Stomach (tissue), 9 donors: ENCODE measurements around the gene ETS1. TPM values are rescaled to one million over a fixed set of nuclear protein-coding genes. Genes with fewer than 3 reads are reported as not detected.

Experiments
- DNase-seq, 2 donors: peaks; one replicate each; pipeline versions ENCODE4 v3.0.0 to v3.0.0-alpha.2; 2013 to 2019
- H3K27ac ChIP-seq, 5 donors: fragments of 200-600 bp in 4 of 5; sonication (generic) in 4 of 5; one replicate each; pipeline ENCODE4 v1.5.1; 2013 to 2019; ENCODE audit warnings: mild to moderate bottlenecking in 1 of 5, moderate library complexity in 1 of 5
- H3K27me3 ChIP-seq, 3 donors: fragments of 200-600 bp; sonication (generic); one replicate each; pipeline ENCODE4 v1.5.1; 2017 to 2019; ENCODE audit warnings: mixed run types in 1 of 3
- H3K36me3 ChIP-seq, 4 donors: fragments of 200-600 bp; sonication (generic); 1 replicate in 3 of 4; 2 replicates in 1 of 4; pipeline ENCODE4 v1.5.1; 2016 to 2019
- H3K4me1 ChIP-seq, 4 donors: fragments of 200-600 bp; sonication (generic); one replicate each; pipeline ENCODE4 v1.5.1; 2016 to 2019
- H3K4me3 ChIP-seq, 4 donors: fragments of 200-600 bp; sonication (generic) in 3 of 4; one replicate each; pipeline ENCODE4 v1.5.1; 2016 to 2019; ENCODE audit warnings: mild to moderate bottlenecking in 1 of 4
- H3K9me3 ChIP-seq, 4 donors: fragments of 200-600 bp; sonication (generic); one replicate each; pipeline ENCODE4 v1.5.1; 2016 to 2019
- CTCF ChIP-seq, 7 experiments: fragments of 450-650 bp in 4 of 7; fragments of 200-600 bp in 3 of 7; sonication (generic) in 3 of 7; IDR thresholded peaks; one replicate each; pipeline ENCODE4 v1.5.1; 2016 to 2019; ENCODE audit warnings: antibody characterized with exemption in 7 of 7, control low read depth in 2 of 7, mild to moderate bottlenecking in 1 of 7
- EP300 ChIP-seq: sonication (generic); formaldehyde crosslinking; IDR thresholded peaks from one replicate; pipeline ENCODE4 v1.6.1; 2017; ENCODE audit warnings: antibody characterized with exemption
- POLR2A ChIP-seq, 4 donors: fragments of 450-650 bp; IDR thresholded peaks; one replicate each; pipeline ENCODE4 v1.6.1; 2016; ENCODE audit warnings: antibody characterized with exemption in 4 of 4, control low read depth in 2 of 4, mild to moderate bottlenecking in 1 of 4, moderate library complexity in 1 of 4
- POLR2AphosphoS5 ChIP-seq, 3 donors: sonication (generic); formaldehyde crosslinking; IDR thresholded peaks; one replicate each; pipeline ENCODE4 v1.6.1; 2016; ENCODE audit warnings: antibody characterized with exemption in 3 of 3
- WGBS, 5 donors: extraction: QIAGEN DNeasy Blood & Tissue Kit in 3 of 5; methylation state at CpG; one replicate each; pipeline versions ENCODE4 v1.1.5 to v1.1.7; 2013 to 2018; 5-methylcytosine and 5-hydroxymethylcytosine counted together
- intact Hi-C: fragments of 100-400 bp; cut with DNase I; formaldehyde crosslinking; loops from one replicate; pipeline ENCODE4 v1.15.1; 2023; ENCODE audit warnings: low total_unique reads
- polyA plus RNA-seq, 3 donors: library from polyadenylated mRNA; stranded (reverse); fragments of 200-250 nt; gene quantifications; one replicate each; pipeline ENCODE4 v1.2.3, GENCODE V29; 2013
- total RNA-seq, 5 donors: library from RNA; depleted of rRNA; stranded (reverse); fragments of >200 nt; gene quantifications; one replicate each; pipeline versions ENCODE4 v1.1.0 to v1.2.3, GENCODE V29; 2014 to 2016
- donor health status: healthy with polysubstance abuse.
- donor health status: Bipolar disorder and iron deficiency.
- donor health status: healthy.

ETS1 gene
- total and polyA plus RNA-seq, 8 donors, result 7.0 to 72.5 (median 22.5) TPM

- Histone ChIP-seq H3K27me3 (no peaks in the 10 kb centered on the region), H3K4me3 (no peak overlapping the region), H3K27ac (peak overlapping the region in 4 of 5 donors; percentile 59 to 78 (median 69)), H3K9me3 (no peaks in the 10 kb centered on the region), H3K4me1 (peaks cover 8 to 69% (median 45%) of the 10 kb centered on the region in 4 donors), H3K36me3 (peaks cover 24 to 72% (median 61%) of the 10 kb centered on the region in 4 donors)
- TF ChIP-seq CTCF (IDR thresholded peaks at IDR 0.05), result no peak
- peak; percentile 30 to 54 (median 49) for TF ChIP-seq POLR2AphosphoS5 (IDR thresholded peaks at IDR 0.05)
- TF ChIP-seq EP300, result no peak
- TF ChIP-seq POLR2A (IDR thresholded peaks at IDR 0.05), result no peak
- DNase-seq, result no peak
- WGBS, 5 donors, result 70 to 89% (median 86%) methylated on average over 2 of the region's 2 CpGs
- intact Hi-C loops, result no loop called here
Observed at GRCh38 chr11:128481135-128481534, 106.2 kb downstream of the ETS1 start.

- TF ChIP-seq CTCF (IDR thresholded peaks at IDR 0.05) (no peak), POLR2AphosphoS5 (IDR thresholded peaks at IDR 0.05) (no peak), EP300 (no peak), POLR2A (IDR thresholded peaks at IDR 0.05) (no peak)
- Histone ChIP-seq H3K4me1 (peaks cover 13 to 74% (median 50%) of the 10 kb centered on the region in 4 donors), H3K9me3 (no peaks in the 10 kb centered on the region), H3K27me3 (no peaks in the 10 kb centered on the region), H3K4me3 (no peak overlapping the region), H3K27ac (peak overlapping the region; percentile 49 to 78 (median 67)), H3K36me3 (peaks cover 24 to 70% (median 56%) of the 10 kb centered on the region in 4 donors)
- 69 to 89% (median 75%) methylated on average over 4 of the region's 4 CpGs for WGBS, 5 donors
- intact Hi-C loops, result no loop called here
- no peak for DNase-seq
Observed at GRCh38 chr11:128480665-128481064, 106.7 kb downstream of the ETS1 start.

GRCh38 chr11:128480066-128480465 is 107.3 kb downstream of the ETS1 start:
- peaks cover 16 to 80% (median 55%) of the 10 kb centered on the region in 4 donors for H3K4me1 ChIP-seq
- TF ChIP-seq POLR2AphosphoS5 (IDR thresholded peaks at IDR 0.05) (no peak), CTCF (IDR thresholded peaks at IDR 0.05) (no peak), POLR2A (IDR thresholded peaks at IDR 0.05) (no peak), EP300 (no peak)
- DNase-seq, result no peak
- H3K27ac ChIP-seq, result peak overlapping the region in 4 of 5 donors; percentile 57 to 78 (median 69)
- intact Hi-C loops, result no loop called here
- H3K27me3 ChIP-seq, result no peaks in the 10 kb centered on the region
- WGBS, 5 donors, result 71 to 85% (median 83%) methylated on average over 14 of the region's 14 CpGs
- no peak overlapping the region for H3K4me3 ChIP-seq
- H3K36me3 ChIP-seq, result peaks cover 21 to 64% (median 50%) of the 10 kb centered on the region in 4 donors
- H3K9me3 ChIP-seq, result no peaks in the 10 kb centered on the region

GRCh38 chr11:128479144-128479543 is 108.2 kb downstream of the ETS1 start:
- TF ChIP-seq POLR2A (IDR thresholded peaks at IDR 0.05) (no peak), CTCF (IDR thresholded peaks at IDR 0.05) (no peak), EP300 (no peak), POLR2AphosphoS5 (IDR thresholded peaks at IDR 0.05) (no peak)
- Histone ChIP-seq H3K4me1 (peaks cover 21 to 89% (median 63%) of the 10 kb centered on the region in 4 donors), H3K27me3 (no peaks in the 10 kb centered on the region), H3K9me3 (no peaks in the 10 kb centered on the region), H3K27ac (peak overlapping the region in 3 of 5 donors; percentile 67 to 78 (median 71)), H3K36me3 (peaks cover 15 to 55% (median 41%) of the 10 kb centered on the region in 4 donors), H3K4me3 (no peak overlapping the region)
- DNase-seq, result no peak
- intact Hi-C loops, result no loop called here
